CD4-positive, CD25-positive, alpha-beta regulatory T cell (primary cell): ENCODE measurements around the gene PIGL. TPM values are rescaled to one million over a fixed set of nuclear protein-coding genes. Genes with fewer than 3 reads are reported as not detected.

Experiments used
- ATAC-seq, 2 donors: fragments of 150-1000 bp; cut with Tn5 transposase; one replicate each; pipeline ENCODE4 v1.10.0; 2021; ENCODE audit warnings: low read depth in 2 of 2, moderate number of reproducible peaks in 2 of 2, moderate library complexity in 1 of 2
- DNase-seq, 3 donors: peaks; one replicate each; pipeline versions ENCODE4 v3.0.0 to v3.0.0-alpha.2; 2012 to 2022; ENCODE audit warnings: mixed read lengths in 1 of 3
- H3K27ac ChIP-seq: one replicate; pipeline ENCODE4 v1.7.0; 2013; ENCODE audit warnings: mild to moderate bottlenecking, low read length; ENCODE audit not compliant: insufficient read depth, poor library complexity, severe bottlenecking
- H3K27me3 ChIP-seq: one replicate; pipeline ENCODE4 v1.7.0; 2013; ENCODE audit warnings: low read length; ENCODE audit not compliant: control insufficient read depth, insufficient read depth
- H3K36me3 ChIP-seq: one replicate; pipeline ENCODE4 v1.7.0; 2013; ENCODE audit warnings: mild to moderate bottlenecking, low read length, moderate library complexity; ENCODE audit not compliant: control insufficient read depth, insufficient read depth
- H3K4me1 ChIP-seq: 2 replicates; pipeline ENCODE4 v1.7.0; 2013; ENCODE audit warnings: mild to moderate bottlenecking, low read length; ENCODE audit not compliant: insufficient read depth, control insufficient read depth, poor library complexity, severe bottlenecking
- H3K4me3 ChIP-seq: one replicate; pipeline ENCODE4 v1.7.0; 2013; ENCODE audit warnings: low read depth, mild to moderate bottlenecking, low read length, moderate library complexity
- H3K9me3 ChIP-seq, 2 experiments: 1 replicate in 1 of 2; 2 replicates in 1 of 2; pipeline ENCODE4 v1.7.0; 2013; ENCODE audit warnings: low read length in 2 of 2, mild to moderate bottlenecking in 1 of 2, moderate library complexity in 1 of 2; ENCODE audit not compliant: control insufficient read depth in 2 of 2
- H3K27ac Mint-ChIP-seq, 3 donors: one replicate each; pipeline ENCODE4 v1.8.0; 2020 to 2022; ENCODE audit warnings: mild to moderate bottlenecking in 3 of 3, mixed read lengths in 3 of 3, moderate library complexity in 2 of 3
- H3K27me3 Mint-ChIP-seq: one replicate; pipeline ENCODE4 v1.8.0; 2022; ENCODE audit warnings: mild to moderate bottlenecking, mixed read lengths
- H3K36me3 Mint-ChIP-seq: one replicate; pipeline ENCODE4 v1.8.0; 2020; ENCODE audit warnings: mixed read lengths
- H3K4me1 Mint-ChIP-seq, 4 donors: one replicate each; pipeline ENCODE4 v1.8.0; 2020 to 2022; ENCODE audit warnings: mixed read lengths in 4 of 4, mild to moderate bottlenecking in 1 of 4
- H3K4me3 Mint-ChIP-seq, 4 donors: one replicate each; pipeline ENCODE4 v1.8.0; 2020 to 2022; ENCODE audit warnings: mild to moderate bottlenecking in 4 of 4, mixed read lengths in 4 of 4, moderate library complexity in 3 of 4
- H3K9me3 Mint-ChIP-seq, 7 donors: one replicate each; pipeline ENCODE4 v1.8.0; 2020 to 2022; ENCODE audit warnings: mixed read lengths in 7 of 7, mild to moderate bottlenecking in 3 of 7, moderate library complexity in 2 of 7
- polyA plus RNA-seq, 4 donors: library from polyadenylated mRNA; unstranded; fragments of 300-500 nt; fragmentation: Illumina TruSeq; gene quantifications; one replicate each; pipeline ENCODE4 v1.2.3, GENCODE V29; 2021
- total RNA-seq: library from RNA; stranded (reverse); gene quantifications from one replicate; pipeline ENCODE4 v1.2.3, GENCODE V29; 2022

Gene PIGL
- total RNA-seq (59.4 TPM), polyA plus RNA-seq (10 to 100 TPM in 3 of 4 donors, 1 to 10 TPM in 1; 8.7 to 12.0 (median 11.5) TPM)

- Histone ChIP-seq H3K36me3 (no peaks in the 10 kb centered on the region), H3K4me1 (peaks cover 44% of the 10 kb centered on the region), H3K27ac (peak within 1 kb of the TSS; percentile 83), H3K4me3 (peak within 1 kb of the TSS; percentile 92), H3K27me3 (no peaks in the 10 kb centered on the region), H3K9me3 (no peaks in the 10 kb centered on the region)
- ATAC-seq (peak; percentile 49 to 54), DNase-seq (peak; percentile 66 to 92 (median 71))
- Mint-ChIP-seq H3K27me3 (no peaks in the 10 kb centered on the region), H3K9me3 (no peaks in the 10 kb centered on the region), H3K27ac (peak within 1 kb of the TSS; percentile 92 to 96 (median 93)), H3K4me3 (peak within 1 kb of the TSS; percentile 93 to 99 (median 97)), H3K4me1 (peaks cover 30 to 57% (median 44%) of the 10 kb centered on the region in 4 donors), H3K36me3 (no peaks in the 10 kb centered on the region)
Observed at GRCh38 chr17:16217002-16217635, at the start of gene PIGL. Gene PIGL (plus strand): TSS chr17:16217210. CDS start chr17:16217227, 17 bp downstream.

GRCh38 chr17:16171613-16172012 is 45.4 kb upstream of the PIGL start:
- Histone ChIP-seq H3K9me3 (peaks cover 0 to 2% of the 10 kb centered on the region in 2 experiments), H3K36me3 (peaks cover 23% of the 10 kb centered on the region), H3K27me3 (no peaks in the 10 kb centered on the region), H3K4me3 (no peak overlapping the region), H3K27ac (no peak overlapping the region), H3K4me1 (no peaks in the 10 kb centered on the region)
- H3K36me3 Mint-ChIP-seq = peaks cover 20% of the 10 kb centered on the region
- DNase-seq = no peak
- H3K4me3 Mint-ChIP-seq = no peak overlapping the region
- peak overlapping the region in 2 of 3 donors; percentile 42 to 49 for H3K27ac Mint-ChIP-seq
- H3K27me3 Mint-ChIP-seq = no peaks in the 10 kb centered on the region
- H3K4me1 Mint-ChIP-seq = peaks cover 8 to 33% (median 18%) of the 10 kb centered on the region in 4 donors
- no peak for ATAC-seq
- peaks cover 0 to 2% (median 0%) of the 10 kb centered on the region in 7 donors for H3K9me3 Mint-ChIP-seq

- H3K27ac ChIP-seq = no peak overlapping the region
- Mint-ChIP-seq H3K27me3 (no peaks in the 10 kb centered on the region), H3K36me3 (peaks cover 27% of the 10 kb centered on the region), H3K27ac (no peak overlapping the region), H3K4me3 (no peak overlapping the region), H3K4me1 (peaks cover 20 to 53% (median 32%) of the 10 kb centered on the region in 4 donors), H3K9me3 (no peaks in the 10 kb centered on the region)
- H3K36me3 ChIP-seq = peaks cover 11% of the 10 kb centered on the region
- H3K4me1 ChIP-seq = no peaks in the 10 kb centered on the region
- no peaks in the 10 kb centered on the region for H3K9me3 ChIP-seq
- no peak for DNase-seq
- H3K4me3 ChIP-seq = no peak overlapping the region
- H3K27me3 ChIP-seq = no peaks in the 10 kb centered on the region
- no peak for ATAC-seq
Observed at GRCh38 chr17:16178836-16179235, 38.2 kb upstream of the PIGL start.

- Histone ChIP-seq H3K9me3 (no peaks in the 10 kb centered on the region), H3K36me3 (peaks cover 34% of the 10 kb centered on the region), H3K4me1 (no peaks in the 10 kb centered on the region), H3K4me3 (no peak overlapping the region), H3K27ac (no peak overlapping the region), H3K27me3 (no peaks in the 10 kb centered on the region)
- no peak for DNase-seq
- Mint-ChIP-seq H3K27ac (no peak overlapping the region), H3K36me3 (peaks cover 42% of the 10 kb centered on the region), H3K9me3 (no peaks in the 10 kb centered on the region), H3K4me1 (peaks cover 18 to 64% (median 43%) of the 10 kb centered on the region in 4 donors), H3K27me3 (no peaks in the 10 kb centered on the region), H3K4me3 (no peak overlapping the region)
- no peak for ATAC-seq
Observed at GRCh38 chr17:16181581-16181980, 35.4 kb upstream of the PIGL start.

GRCh38 chr17:16187642-16188041 is 29.4 kb upstream of the PIGL start:
- peaks cover 61% of the 10 kb centered on the region for H3K36me3 ChIP-seq
- H3K4me1 ChIP-seq = no peaks in the 10 kb centered on the region
- no peak overlapping the region for H3K27ac ChIP-seq
- no peaks in the 10 kb centered on the region for H3K9me3 ChIP-seq
- no peak overlapping the region for H3K4me3 ChIP-seq
- no peak for ATAC-seq
- Mint-ChIP-seq H3K27me3 (no peaks in the 10 kb centered on the region), H3K36me3 (peaks cover 58% of the 10 kb centered on the region), H3K9me3 (no peaks in the 10 kb centered on the region), H3K4me1 (peaks cover 24 to 66% (median 42%) of the 10 kb centered on the region in 4 donors), H3K27ac (no peak overlapping the region), H3K4me3 (no peak overlapping the region)
- H3K27me3 ChIP-seq = no peaks in the 10 kb centered on the region
- DNase-seq = no peak

- H3K27me3 ChIP-seq = no peaks in the 10 kb centered on the region
- H3K27me3 Mint-ChIP-seq = no peaks in the 10 kb centered on the region
- no peak for DNase-seq
- no peak overlapping the region for H3K4me3 ChIP-seq
- peaks cover 58% of the 10 kb centered on the region for H3K36me3 Mint-ChIP-seq
- ATAC-seq = no peak
- no peak overlapping the region for H3K4me3 Mint-ChIP-seq
- peaks cover 6% of the 10 kb centered on the region for H3K4me1 ChIP-seq
- peak overlapping the region; percentile 5 for H3K27ac ChIP-seq
- H3K9me3 Mint-ChIP-seq = no peaks in the 10 kb centered on the region
- no peaks in the 10 kb centered on the region for H3K9me3 ChIP-seq
- peaks cover 24 to 61% (median 44%) of the 10 kb centered on the region in 4 donors for H3K4me1 Mint-ChIP-seq
- peak overlapping the region in 2 of 3 donors; percentile 44 to 79 for H3K27ac Mint-ChIP-seq
- H3K36me3 ChIP-seq = peaks cover 59% of the 10 kb centered on the region
Observed at GRCh38 chr17:16189791-16190348, 27.1 kb upstream of the PIGL start.

GRCh38 chr17:16190703-16191360 is 26.2 kb upstream of the PIGL start:
- Histone ChIP-seq H3K27ac (no peak overlapping the region), H3K4me1 (peaks cover 6% of the 10 kb centered on the region), H3K9me3 (no peaks in the 10 kb centered on the region), H3K4me3 (no peak overlapping the region), H3K36me3 (peaks cover 53% of the 10 kb centered on the region), H3K27me3 (no peaks in the 10 kb centered on the region)
- no peaks in the 10 kb centered on the region for H3K9me3 Mint-ChIP-seq
- no peak overlapping the region for H3K4me3 Mint-ChIP-seq
- H3K4me1 Mint-ChIP-seq = peaks cover 25 to 60% (median 45%) of the 10 kb centered on the region in 4 donors
- ATAC-seq (peak; percentile 12 to 42), DNase-seq (peak in 1 of 3 donors; percentile 25)
- peak overlapping the region; percentile 42 to 79 (median 64) for H3K27ac Mint-ChIP-seq
- no peaks in the 10 kb centered on the region for H3K27me3 Mint-ChIP-seq
- peaks cover 50% of the 10 kb centered on the region for H3K36me3 Mint-ChIP-seq
